Activated T-helper 17 cell treated with anti-CD3 and anti-CD28 coated beads, Interleukin-2, amount 50 U/mL, for 72 hours (primary cell): ENCODE data around the gene NR2C2AP. TPM values are rescaled to one million over a fixed set of nuclear protein-coding genes. Genes with fewer than 3 reads are reported as not detected.

Experiments
- ATAC-seq: fragments of 150-1000 bp; cut with Tn5 transposase; replicated peaks from 2 replicates; pipeline ENCODE4 v1.10.0; 2021; ENCODE audit warnings: mild to moderate bottlenecking, moderate library complexity
- H3K27ac Mint-ChIP-seq: one replicate; pipeline ENCODE4 v1.8.0; 2022; ENCODE audit warnings: mixed read lengths
- H3K27me3 Mint-ChIP-seq: one replicate; pipeline ENCODE4 v1.8.0; 2022; ENCODE audit warnings: mixed read lengths
- H3K36me3 Mint-ChIP-seq: one replicate; pipeline ENCODE4 v1.8.0; 2022; ENCODE audit warnings: low read depth, mild to moderate bottlenecking, mixed read lengths
- H3K4me1 Mint-ChIP-seq: one replicate; pipeline ENCODE4 v1.8.0; 2022; ENCODE audit warnings: mixed read lengths
- H3K4me3 Mint-ChIP-seq: one replicate; pipeline ENCODE4 v1.8.0; 2022; ENCODE audit warnings: mild to moderate bottlenecking, mixed read lengths
- H3K9me3 Mint-ChIP-seq: one replicate; pipeline ENCODE4 v1.8.0; 2022; ENCODE audit warnings: mixed read lengths
- total RNA-seq, 2 donors: library from RNA; stranded (reverse); gene quantifications; one replicate each; pipeline ENCODE4 v1.2.3, GENCODE V29; 2022

NR2C2AP gene
- total RNA-seq, 2 donors from 2014 or later = 39.5 to 50.9 TPM

- no peak overlapping the region for H3K27ac Mint-ChIP-seq
Measured at GRCh38 chr19:19207637-19208572, 4.7 kb upstream of the NR2C2AP start.

GRCh38 chr19:19206938-19207337 is 3.7 kb upstream of the NR2C2AP start:
- Mint-ChIP-seq H3K4me1 (peaks cover 14% of the 10 kb centered on the region), H3K36me3 (peaks cover 16% of the 10 kb centered on the region), H3K27ac (no peak overlapping the region), H3K27me3 (peaks cover 6% of the 10 kb centered on the region), H3K4me3 (peak overlapping the region; percentile 6), H3K9me3 (peaks cover 5% of the 10 kb centered on the region)
- ATAC-seq = no peak

More at GRCh38 chr19:19207637-19208572, 4.7 kb upstream of the NR2C2AP start:
- H3K27me3 Mint-ChIP-seq = peaks cover 9% of the 10 kb centered on the region
- ATAC-seq = no peak
- peaks cover 14% of the 10 kb centered on the region for H3K4me1 Mint-ChIP-seq
- peaks cover 5% of the 10 kb centered on the region for H3K9me3 Mint-ChIP-seq
- H3K4me3 Mint-ChIP-seq = peak overlapping the region; percentile 6
- peaks cover 6% of the 10 kb centered on the region for H3K36me3 Mint-ChIP-seq

- H3K27ac Mint-ChIP-seq = no peak overlapping the region
- H3K4me3 Mint-ChIP-seq = no peak overlapping the region
- no peak for ATAC-seq
- H3K9me3 Mint-ChIP-seq = peaks cover 5% of the 10 kb centered on the region
- H3K27me3 Mint-ChIP-seq = no peaks in the 10 kb centered on the region
- H3K36me3 Mint-ChIP-seq = peaks cover 27% of the 10 kb centered on the region
- H3K4me1 Mint-ChIP-seq = peaks cover 14% of the 10 kb centered on the region
Measured at GRCh38 chr19:19205416-19206410, 2.5 kb upstream of the NR2C2AP start.

GRCh38 chr19:19204181-19204580 is 967 bp upstream of the NR2C2AP start:
- Mint-ChIP-seq H3K36me3 (peaks cover 34% of the 10 kb centered on the region), H3K27ac (peak overlapping the region; percentile 91), H3K4me3 (peak overlapping the region; percentile 91), H3K9me3 (peaks cover 5% of the 10 kb centered on the region), H3K27me3 (no peaks in the 10 kb centered on the region), H3K4me1 (peaks cover 14% of the 10 kb centered on the region)
- no peak for ATAC-seq

- Mint-ChIP-seq H3K9me3 (peaks cover 4% of the 10 kb centered on the region), H3K4me1 (peaks cover 11% of the 10 kb centered on the region), H3K27me3 (no peaks in the 10 kb centered on the region), H3K27ac (peak overlapping the region; percentile 91), H3K4me3 (peak overlapping the region; percentile 91), H3K36me3 (peaks cover 49% of the 10 kb centered on the region)
- peak; percentile 3 for ATAC-seq
Measured at GRCh38 chr19:19202707-19203011, 555 bp downstream of the NR2C2AP start.

- Mint-ChIP-seq H3K9me3 (no peaks in the 10 kb centered on the region), H3K4me1 (peaks cover 4% of the 10 kb centered on the region), H3K36me3 (peaks cover 55% of the 10 kb centered on the region), H3K27me3 (no peaks in the 10 kb centered on the region), H3K4me3 (peak overlapping the region; percentile 91), H3K27ac (peak overlapping the region; percentile 91)
- ATAC-seq = no peak
Measured at GRCh38 chr19:19201697-19202630, 1.2 kb downstream of the NR2C2AP start.

- no peak for ATAC-seq
- Mint-ChIP-seq H3K27me3 (no peaks in the 10 kb centered on the region), H3K36me3 (peaks cover 63% of the 10 kb centered on the region), H3K9me3 (no peaks in the 10 kb centered on the region), H3K27ac (peak overlapping the region; percentile 98), H3K4me3 (peak overlapping the region; percentile 90), H3K4me1 (peaks cover 11% of the 10 kb centered on the region)
Measured at GRCh38 chr19:19193926-19194325, 9.3 kb downstream of the NR2C2AP start.

GRCh38 chr19:19192910-19193423 is 10.2 kb downstream of the NR2C2AP start:
- Mint-ChIP-seq H3K4me3 (peak overlapping the region; percentile 90), H3K9me3 (no peaks in the 10 kb centered on the region), H3K36me3 (peaks cover 53% of the 10 kb centered on the region), H3K27ac (peak overlapping the region; percentile 98), H3K27me3 (no peaks in the 10 kb centered on the region), H3K4me1 (peaks cover 11% of the 10 kb centered on the region)
- ATAC-seq = no peak

- Mint-ChIP-seq H3K36me3 (peaks cover 47% of the 10 kb centered on the region), H3K4me1 (peaks cover 11% of the 10 kb centered on the region), H3K27ac (peak within 1 kb of the TSS; percentile 98), H3K27me3 (no peaks in the 10 kb centered on the region), H3K9me3 (no peaks in the 10 kb centered on the region), H3K4me3 (peak within 1 kb of the TSS; percentile 90)
- ATAC-seq = peak; percentile 93
Measured at GRCh38 chr19:19192078-19192882, 10.9 kb downstream of the NR2C2AP start, which contains the start of the genes BORCS8 and RFXANK. Gene BORCS8, minus strand, starts transcription at chr19:19192152. Its CDS starts 35 bp downstream, at chr19:19192117. Gene RFXANK, plus strand, starts transcription at chr19:19192258. Its CDS starts 1,689 bp downstream, at chr19:19193947.

- no peaks in the 10 kb centered on the region for H3K9me3 Mint-ChIP-seq
- no peak for ATAC-seq
- H3K4me1 Mint-ChIP-seq = peaks cover 14% of the 10 kb centered on the region
- H3K4me3 Mint-ChIP-seq = peak overlapping the region; percentile 90
- H3K27ac Mint-ChIP-seq = peak overlapping the region; percentile 98
- no peaks in the 10 kb centered on the region for H3K27me3 Mint-ChIP-seq
- H3K36me3 Mint-ChIP-seq = peaks cover 44% of the 10 kb centered on the region
Measured at GRCh38 chr19:19191768-19192077, 11.5 kb downstream of the NR2C2AP start.

- no peaks in the 10 kb centered on the region for H3K27me3 Mint-ChIP-seq
- no peak for ATAC-seq
- H3K4me3 Mint-ChIP-seq = no peak overlapping the region
- no peaks in the 10 kb centered on the region for H3K9me3 Mint-ChIP-seq
- peak overlapping the region; percentile 73 for H3K27ac Mint-ChIP-seq
- peaks cover 17% of the 10 kb centered on the region for H3K4me1 Mint-ChIP-seq
- peaks cover 30% of the 10 kb centered on the region for H3K36me3 Mint-ChIP-seq
Measured at GRCh38 chr19:19186742-19187141, 16.5 kb downstream of the NR2C2AP start.

- peaks cover 17% of the 10 kb centered on the region for H3K4me1 Mint-ChIP-seq
- H3K9me3 Mint-ChIP-seq = no peaks in the 10 kb centered on the region
- no peak overlapping the region for H3K4me3 Mint-ChIP-seq
- ATAC-seq = peak; percentile 95
- H3K27ac Mint-ChIP-seq = peak overlapping the region; percentile 73
- H3K27me3 Mint-ChIP-seq = no peaks in the 10 kb centered on the region
- peaks cover 34% of the 10 kb centered on the region for H3K36me3 Mint-ChIP-seq
Measured at GRCh38 chr19:19185853-19186740, 17.1 kb downstream of the NR2C2AP start.
